HG02763 (cell line): ENCODE measurements around the gene ACBD5.
"Not testable (repeated sequence)": the region's sequence is repeated elsewhere in the genome, so short reads cannot be mapped to it uniquely, and the experiment has no call there.

Experiments used
- ATAC-seq: cut with Tn5 transposase; IDR thresholded peaks from one replicate; pipeline ENCODE4 v1.9.1; 2021; ENCODE audit warnings: mild to moderate bottlenecking, moderate library complexity; ENCODE audit not compliant: unreplicated experiment

The ACBD5 gene, protein sequence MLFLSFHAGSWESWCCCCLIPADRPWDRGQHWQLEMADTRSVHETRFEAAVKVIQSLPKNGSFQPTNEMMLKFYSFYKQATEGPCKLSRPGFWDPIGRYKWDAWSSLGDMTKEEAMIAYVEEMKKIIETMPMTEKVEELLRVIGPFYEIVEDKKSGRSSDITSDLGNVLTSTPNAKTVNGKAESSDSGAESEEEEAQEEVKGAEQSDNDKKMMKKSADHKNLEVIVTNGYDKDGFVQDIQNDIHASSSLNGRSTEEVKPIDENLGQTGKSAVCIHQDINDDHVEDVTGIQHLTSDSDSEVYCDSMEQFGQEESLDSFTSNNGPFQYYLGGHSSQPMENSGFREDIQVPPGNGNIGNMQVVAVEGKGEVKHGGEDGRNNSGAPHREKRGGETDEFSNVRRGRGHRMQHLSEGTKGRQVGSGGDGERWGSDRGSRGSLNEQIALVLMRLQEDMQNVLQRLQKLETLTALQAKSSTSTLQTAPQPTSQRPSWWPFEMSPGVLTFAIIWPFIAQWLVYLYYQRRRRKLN

DNA sequence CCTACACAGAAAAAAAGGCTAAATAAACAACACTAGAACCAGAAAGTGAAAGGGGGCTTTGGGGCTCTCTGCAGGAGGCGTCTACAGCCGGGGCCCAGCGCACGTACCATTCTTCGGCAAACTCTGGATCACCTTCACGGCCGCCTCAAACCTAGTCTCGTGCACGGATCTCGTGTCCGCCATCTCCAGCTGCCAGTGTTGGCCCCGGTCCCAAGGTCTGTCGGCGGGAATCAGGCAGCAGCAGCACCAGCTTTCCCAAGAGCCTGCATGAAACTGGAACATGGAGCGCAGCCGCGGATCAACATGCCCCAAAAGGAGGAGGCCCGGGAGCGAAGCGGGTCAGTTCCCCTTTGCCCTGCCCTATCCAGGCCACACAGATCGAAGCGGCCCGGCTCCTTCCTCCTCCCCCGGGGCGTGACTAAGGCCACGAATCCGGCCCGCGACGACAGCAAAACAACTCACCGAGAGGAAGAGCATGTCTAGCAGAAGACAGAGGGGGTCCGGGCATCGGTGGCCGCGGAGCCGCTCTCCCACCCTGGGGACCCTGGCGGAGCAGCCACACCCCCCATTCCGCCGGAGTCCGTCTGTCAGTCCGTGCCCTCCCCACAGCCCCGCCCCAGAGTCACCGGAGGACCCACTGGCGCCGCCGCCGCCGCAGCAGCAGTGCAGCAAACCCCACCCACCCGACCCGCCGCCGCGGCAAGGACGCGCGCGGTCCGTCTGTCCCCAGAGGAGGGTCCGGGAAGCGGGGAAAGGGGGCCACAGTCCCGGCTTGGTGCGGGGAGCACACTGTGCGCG is at the start of gene ACBD5:
Gene ACBD5, minus strand, starts transcription at position 586 of the 798 bp plus-strand sequence. Its CDS starts 109 bp downstream, at position 477.
- ATAC-seq = peak; percentile 34

DNA sequence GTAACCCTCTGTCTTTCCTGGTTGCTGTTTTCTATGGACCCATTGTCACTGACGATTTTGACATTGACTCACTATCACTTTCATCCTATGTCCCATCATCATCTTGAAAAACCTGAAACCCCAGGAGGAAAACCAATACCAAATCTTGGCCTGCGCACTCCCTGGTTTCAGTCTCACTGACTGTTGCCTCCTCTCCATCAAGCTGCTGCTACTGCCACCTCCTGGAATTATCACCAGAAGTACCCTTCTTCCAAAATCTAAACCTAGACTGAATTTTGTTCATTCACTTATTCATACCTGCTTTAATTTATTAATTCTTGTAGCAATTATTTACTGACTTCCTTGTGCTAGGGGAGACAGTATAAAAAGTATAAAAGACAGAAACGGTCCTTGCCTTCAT is 44.5 kb upstream of the ACBD5 start:
- ATAC-seq = no peak

DNA sequence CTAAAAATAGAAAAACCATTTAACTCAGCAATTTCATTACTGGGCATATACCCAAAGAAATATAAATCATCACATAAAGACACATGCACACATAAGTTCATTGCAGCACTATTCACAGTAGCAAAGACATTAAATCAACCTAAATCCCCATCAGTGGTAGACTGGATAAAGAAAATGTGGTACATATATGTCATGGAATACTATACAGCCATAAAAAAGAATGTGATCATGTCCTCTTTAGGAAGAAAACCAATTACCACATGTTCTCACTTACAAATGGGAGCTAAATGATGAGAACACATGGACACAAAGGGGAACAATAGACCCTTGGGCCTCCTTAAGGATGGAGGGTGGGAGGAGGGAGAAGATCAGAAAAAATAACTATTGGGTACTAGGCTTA is 36.0 kb upstream of the ACBD5 start:
- ATAC-seq = no peak

DNA sequence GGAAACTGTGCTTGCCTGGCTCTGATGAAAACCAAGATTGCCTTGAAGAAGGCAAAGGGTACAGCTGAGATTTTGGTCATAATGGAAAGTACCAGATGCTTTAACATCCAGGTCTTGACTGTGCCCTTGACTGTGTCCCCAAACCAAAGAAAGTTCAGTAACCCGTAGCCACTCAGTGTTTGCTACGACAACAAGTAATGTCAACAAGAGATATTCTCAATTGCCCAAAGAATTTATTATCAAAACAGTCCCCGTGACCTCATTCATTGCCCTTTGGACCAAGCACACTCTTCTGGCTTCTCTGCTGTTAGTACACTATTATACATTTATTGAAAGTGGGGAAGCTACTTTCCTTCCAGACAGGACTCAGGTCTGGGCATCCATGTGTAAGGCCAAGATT is 25.4 kb upstream of the ACBD5 start:
- ATAC-seq = not testable (repeated sequence)

DNA sequence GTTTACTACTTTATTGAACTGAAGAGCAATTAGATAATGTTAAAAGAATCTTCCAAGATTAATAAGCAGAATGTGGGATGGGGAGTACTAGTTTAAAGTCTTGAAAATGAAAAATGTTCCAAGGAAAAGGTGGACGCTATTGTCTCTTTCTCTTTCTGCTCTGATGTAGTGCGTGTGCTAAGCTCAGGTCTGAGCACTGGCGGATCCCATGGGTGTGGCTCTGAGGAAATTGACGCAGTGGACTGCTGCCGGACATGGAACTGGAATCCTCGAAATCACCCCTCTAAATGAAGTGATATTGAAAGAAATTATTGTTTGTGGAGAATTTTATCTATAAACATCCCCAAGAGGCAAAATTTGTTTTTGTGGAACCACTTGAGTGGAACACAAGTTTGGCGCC is 22.2 kb upstream of the ACBD5 start:
- ATAC-seq = not testable (repeated sequence)

DNA sequence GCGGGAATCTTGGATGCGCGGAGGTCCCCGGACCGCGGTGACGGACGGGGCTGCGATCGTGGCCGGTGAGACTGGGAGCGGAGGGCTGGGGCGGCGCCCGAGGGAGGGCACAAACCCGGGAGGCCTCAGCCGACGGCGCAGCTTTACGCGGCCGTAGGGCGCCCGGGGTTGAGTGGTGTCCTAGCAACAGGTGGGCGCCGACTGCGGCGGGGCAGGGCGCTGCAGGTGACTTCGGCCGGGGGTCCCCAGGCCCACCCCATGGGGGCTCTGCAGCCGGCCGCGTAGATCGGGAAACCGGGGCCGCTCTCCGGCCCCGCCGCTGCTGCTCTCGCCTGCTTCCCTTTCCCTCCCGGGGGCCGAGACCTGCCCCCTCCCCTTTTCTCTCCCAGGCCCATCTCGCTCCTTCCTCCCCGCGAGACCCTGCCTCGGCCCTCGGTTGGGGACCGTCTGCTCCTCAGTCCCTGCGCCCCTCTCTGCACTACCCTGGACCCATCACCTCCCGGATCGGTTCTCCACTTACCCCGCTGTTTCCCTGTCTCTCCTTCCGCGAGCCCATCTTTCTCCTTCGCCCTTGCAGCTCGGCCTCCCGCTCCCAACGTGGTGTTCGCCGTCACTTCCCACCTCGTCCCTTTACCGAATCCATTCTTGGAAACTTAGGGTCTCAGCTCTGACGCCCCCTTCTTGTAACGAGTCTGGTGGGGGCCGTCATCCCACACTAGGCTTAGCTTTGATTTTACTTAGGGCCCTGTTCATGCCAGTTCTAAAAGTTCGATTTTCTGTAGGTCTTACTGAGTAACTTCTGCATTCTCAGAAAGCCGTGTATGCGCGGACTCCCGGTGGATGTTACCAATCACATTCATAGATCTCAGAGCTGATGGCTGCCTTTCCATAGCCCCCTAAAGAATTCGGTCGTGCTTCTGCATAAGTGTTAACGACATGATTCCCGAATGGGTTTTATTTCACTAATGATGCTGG is 18.5 kb upstream of the ACBD5 start:
- peak; percentile 65 for ATAC-seq

DNA sequence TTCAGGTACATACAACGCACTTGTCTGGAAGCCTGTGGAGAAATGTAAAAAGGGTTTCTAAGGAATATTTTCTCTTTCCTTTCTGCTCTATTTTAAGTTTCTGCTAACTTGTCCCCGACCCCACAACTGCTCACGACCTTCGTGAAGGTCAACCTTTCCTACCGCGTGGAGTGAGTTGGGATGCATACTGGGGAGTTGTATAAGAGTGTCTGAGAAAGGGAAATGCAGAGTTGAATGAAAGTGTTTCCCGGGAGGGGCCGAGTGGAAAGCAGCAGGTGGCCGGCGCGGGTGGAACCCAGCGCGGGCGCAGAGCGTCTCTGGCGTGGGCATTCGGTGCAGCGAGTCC is 17.9 kb upstream of the ACBD5 start:
- no peak for ATAC-seq

DNA sequence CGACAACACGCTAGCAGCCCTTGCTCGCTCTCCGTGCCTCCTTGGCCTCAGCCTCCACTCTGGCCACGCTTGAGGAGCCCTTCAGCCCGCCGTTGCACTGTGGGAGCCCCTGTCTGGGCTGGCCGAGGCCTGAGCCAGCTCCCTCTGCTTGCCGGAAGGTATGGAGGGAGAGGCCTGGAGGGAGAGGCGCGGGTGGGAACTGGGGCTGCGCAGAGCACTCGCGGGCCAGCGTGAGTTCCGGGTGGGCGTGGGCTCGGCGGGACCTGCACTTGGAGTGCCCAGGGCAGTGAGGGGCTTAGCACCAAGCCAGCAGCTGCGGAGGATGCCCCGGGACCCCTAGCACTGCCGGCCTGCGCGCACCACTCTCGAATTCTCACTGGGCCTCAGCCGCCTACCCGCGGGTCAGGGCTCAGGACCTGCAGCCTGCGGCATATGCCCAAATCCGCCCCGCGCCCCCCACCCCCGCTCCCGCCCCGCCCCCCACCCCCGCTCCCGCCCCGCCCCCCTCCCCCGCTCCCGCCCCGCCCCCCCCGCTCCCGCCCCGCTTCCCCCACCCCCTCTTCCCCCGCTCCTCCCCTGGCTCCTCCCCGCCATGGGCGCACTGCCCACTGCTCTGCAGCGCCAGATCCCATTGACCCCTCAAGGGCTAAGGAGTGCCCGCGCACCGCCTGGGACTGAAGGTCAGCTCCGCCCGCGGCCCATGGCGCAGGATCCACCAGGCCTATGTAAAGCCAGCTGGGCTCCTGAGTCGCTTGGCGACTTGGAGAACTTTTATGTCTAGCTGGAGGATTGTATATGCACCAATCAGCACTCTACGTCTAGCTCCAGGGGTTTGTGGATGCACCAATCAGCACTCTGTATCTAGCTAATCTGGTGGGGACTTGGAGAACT is 15.9 kb upstream of the ACBD5 start:
- ATAC-seq = no peak

DNA sequence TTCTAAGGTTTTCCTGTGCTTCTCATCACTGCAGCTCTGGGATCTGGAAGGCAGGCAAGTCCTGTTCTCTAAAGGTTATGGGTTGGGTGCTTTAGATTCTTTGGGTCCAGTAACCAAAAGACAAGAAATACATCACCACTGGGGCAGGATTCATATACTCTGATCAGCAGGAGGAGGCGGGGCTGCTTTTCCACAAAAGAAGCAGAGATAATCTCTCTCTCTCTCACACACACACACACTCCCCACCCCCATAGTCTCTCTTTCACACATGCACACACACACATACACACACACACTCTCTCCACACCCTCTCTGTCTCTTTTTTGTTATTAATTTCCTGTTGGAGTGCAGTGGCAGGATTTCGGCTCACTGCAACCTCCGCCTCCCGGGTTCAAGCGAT is 13.0 kb upstream of the ACBD5 start:
- ATAC-seq = no peak

DNA sequence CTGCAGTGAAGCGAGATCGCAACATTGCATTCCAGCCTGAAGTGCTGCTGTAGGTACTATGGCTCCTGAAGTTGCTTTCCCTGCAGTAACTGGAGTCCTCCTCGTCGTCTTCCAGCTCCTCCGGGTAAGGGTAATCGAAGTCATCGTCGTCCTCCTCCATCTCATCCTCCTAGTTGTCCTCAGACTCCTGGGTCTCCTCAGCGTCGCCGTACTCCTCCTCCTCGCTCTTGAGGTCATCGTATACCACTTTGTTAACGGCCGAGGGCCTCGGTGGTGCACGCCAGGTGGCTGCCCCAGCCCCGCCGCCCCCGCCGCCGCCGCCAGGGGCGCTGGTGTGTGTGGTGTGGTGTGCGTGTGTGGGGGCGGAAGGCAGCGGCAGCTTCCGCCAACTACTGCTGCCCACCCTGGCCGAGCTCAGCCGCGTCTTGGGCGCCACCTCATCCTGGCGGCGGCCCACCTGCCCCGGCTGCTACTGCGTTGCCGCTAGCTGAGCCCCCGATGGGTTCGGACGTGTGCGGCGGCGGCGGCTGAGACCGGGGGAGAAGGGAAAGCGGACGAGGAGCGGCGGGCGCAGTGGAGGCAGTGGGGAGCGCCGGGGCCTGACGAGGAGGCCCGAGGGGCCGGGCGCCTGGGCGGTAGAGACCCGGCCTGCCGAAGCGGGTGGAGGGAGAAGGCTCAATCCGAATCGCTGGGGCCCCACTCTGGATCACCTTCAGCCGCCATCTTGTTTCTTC is 11.8 kb upstream of the ACBD5 start:
- ATAC-seq = peak; percentile 99

DNA sequence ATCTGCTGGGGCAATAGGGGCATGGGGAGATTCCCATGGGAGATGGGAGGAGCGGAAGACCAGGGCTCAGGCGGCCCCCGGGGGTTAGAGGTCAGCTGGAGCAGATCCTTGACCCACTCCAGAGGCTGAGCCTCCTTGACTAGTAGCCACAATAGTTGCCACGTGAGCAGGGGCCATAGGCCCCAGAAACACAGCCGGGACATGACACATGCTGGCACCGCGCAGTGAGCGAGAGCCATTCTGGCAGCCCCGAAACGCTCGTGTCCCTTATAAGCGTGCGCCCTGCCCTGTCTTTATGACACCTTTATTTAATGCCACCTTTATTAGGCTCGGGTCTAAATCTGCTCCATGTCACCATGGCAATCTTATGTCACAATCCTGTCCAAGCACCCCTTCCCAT is 11.0 kb upstream of the ACBD5 start:
- no peak for ATAC-seq

DNA sequence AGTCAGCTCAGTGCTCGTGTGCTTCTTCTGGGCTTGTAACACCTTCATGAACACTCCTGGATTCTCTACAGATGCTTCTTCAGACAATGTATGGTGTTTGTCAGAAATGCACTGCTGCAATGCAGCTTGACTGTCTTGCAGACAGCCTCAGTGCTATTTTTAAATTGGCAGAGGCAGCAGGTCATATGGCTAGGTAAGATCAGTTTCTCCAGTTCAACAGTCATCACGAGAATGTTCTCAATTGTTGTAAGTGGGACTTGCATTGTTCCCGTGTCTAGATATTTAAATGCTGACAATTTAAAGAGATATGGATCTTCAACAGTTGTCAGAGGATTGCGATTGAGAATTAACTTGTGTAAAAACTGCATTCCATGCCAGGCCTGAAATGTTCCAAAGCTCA is 7.6 kb upstream of the ACBD5 start:
- no peak for ATAC-seq

DNA sequence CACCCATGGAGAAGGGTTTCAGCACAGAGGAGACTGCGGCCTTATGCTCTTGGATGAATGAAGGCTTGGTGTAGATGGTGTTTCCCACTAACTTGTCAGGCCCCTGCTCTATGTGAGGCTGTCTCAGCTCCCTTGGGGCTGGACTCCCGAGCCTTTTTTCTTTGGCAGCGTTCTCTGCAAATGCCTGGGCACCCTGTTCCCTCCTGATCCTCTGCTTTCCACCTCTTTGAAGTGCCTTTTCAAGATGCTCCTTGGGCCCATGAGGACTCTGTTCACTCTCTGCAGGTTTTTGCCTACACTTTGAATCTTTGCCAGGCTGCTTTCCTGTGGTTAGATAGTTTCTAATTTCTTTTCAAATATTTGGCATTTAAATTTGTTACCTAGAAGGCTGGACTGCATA is 6.8 kb upstream of the ACBD5 start:
- no peak for ATAC-seq

DNA sequence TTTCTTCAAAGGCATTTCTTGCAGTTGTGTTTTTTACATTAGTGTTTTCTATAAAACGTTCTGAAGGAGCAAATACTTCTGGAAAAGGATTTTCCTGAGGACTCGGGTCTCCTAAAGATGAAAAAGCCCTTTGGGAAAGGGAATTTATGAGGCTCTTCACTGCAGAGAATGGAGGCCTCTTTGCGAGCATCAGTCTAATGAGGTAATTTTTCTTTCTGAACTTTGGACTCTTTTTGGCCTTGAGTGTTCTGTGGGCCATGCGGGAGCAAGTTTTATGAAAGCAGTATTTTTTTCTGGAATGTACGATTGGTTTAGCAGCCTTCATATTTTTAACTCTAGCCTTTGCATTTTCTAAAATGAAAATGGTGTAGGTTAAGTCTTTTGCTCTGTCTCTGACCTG is 6.4 kb upstream of the ACBD5 start:
- ATAC-seq = no peak

DNA sequence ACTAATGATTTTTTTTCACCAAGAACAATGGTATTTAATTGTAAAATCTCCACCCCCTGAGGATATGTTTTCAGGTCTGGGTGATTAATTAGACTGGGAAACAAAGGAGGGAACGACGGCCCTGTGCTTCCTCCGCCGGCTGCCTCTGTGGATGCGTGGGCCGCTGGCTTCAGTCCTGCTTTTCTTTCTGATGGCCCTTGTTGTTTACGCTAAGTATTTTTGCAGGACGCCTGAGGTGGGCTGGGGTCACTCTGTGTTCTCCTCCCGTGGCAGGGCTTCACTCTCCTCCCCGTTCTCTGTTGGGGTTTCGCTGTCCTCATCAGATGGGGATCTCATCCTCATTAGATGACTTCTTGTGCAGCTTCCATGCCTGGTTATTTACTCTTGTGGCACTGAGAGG is 5.2 kb upstream of the ACBD5 start:
- no peak for ATAC-seq

DNA sequence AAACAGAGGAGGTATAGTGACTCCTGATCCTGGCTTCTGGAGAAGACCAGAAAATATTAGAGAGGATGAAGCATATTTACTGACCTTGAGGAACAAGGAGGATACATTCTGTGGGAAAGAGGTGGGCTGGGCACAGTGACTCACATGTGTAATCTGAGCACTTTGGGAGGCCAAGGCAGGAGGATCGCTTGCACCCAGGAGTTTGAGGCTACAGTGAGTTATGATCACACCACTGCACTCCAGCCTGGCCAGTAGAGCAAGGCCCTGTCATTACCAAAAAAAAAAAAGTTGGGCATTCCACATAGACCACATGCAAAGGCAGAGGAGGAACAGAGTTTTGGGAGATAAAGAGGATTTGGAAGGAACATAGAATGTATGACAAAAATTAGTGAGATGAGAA is 4.4 kb upstream of the ACBD5 start:
- ATAC-seq = no peak

DNA sequence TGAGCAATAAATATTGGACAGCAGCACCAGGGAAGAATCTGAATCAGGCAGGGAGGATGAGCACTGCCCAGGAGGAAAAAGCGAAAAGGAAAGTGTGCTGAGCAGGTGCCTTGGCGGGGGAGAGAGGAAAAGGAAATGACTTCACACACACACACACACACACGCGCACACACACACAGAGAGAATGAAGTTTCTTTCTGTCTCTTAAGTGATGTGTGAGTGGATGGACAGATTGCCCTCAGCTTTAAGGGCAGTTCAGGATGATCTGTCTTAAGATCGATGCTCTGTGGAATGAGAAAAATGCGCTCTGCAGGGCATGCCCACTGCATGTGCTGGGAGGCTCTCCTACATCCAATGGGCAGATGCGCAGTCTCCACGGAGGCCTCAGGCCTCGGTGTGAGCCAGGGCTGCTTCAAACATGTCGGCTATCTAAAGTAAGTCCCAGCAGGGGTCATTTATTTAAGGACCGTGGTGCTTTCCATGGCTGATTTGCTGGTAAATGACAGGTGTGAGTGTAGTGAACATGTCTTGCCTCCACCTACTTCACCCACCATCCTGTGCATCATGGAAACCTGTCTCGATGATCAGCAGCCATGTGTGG is 2.5 kb upstream of the ACBD5 start:
- ATAC-seq = peak; percentile 35

DNA sequence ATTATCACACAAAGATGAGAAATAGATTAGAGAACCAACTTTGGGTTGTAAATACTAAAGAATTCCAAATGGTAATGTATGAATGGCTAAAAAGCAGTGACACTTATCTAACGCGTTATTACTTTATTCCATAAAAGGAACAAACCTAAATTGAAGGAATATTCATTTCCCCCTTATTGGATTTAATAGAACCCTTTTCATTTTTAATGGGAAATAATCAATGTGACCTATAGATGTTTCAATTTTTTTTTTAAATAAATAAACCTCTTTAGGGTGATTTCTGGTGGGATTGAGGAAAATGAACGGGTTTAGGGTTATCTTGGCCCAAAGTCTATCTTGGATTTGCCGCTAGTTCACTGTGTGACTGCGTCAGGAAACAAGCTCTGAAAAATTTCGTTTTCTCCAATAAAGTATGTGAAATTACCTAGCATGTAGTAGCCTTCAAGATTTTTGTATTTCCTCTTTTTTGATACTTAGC is 1.9 kb upstream of the ACBD5 start:
- ATAC-seq = no peak
